ENCODE measurements around the gene ASTN2. TPM values are rescaled to one million over a fixed set of nuclear protein-coding genes. Genes with fewer than 3 reads are reported as not detected.

The ASTN2 gene
- polyA plus RNA-seq, 2 donors: 0.26 to 0.35 TPM

- no peak overlapping the region for H3K4me3 ChIP-seq (ENCODE audit: low read depth in 1 of 2, low read length in 2 of 2)
- no peaks in the 10 kb centered on the region for H3K36me3 ChIP-seq (ENCODE audit: control insufficient read depth in 2 of 2, insufficient read depth in 2 of 2, low read length in 1 of 2)
- H3K4me1 ChIP-seq (ENCODE audit: control insufficient read depth in 2 of 2, insufficient read depth in 2 of 2, low read length in 1 of 2): no peaks in the 10 kb centered on the region
- H3K9me3 ChIP-seq (ENCODE audit: control insufficient read depth in 2 of 2, insufficient read depth in 1 of 2, low read depth in 1 of 2, low read length in 1 of 2): no peaks in the 10 kb centered on the region
- H3K27me3 ChIP-seq (ENCODE audit: control insufficient read depth in 1 of 2, insufficient read depth in 2 of 2, low read length in 2 of 2): no peaks in the 10 kb centered on the region
- WGBS, 2 donors: 80 to 90% methylated on average over 3 of the region's 3 CpGs
- H3K27ac ChIP-seq (ENCODE audit: low read depth in 2 of 2, low read length in 1 of 2): no peak overlapping the region
Observed at GRCh38 chr9:116712781-116713180, 702.1 kb downstream of the ASTN2 start.

GRCh38 chr9:116706310-116707290, 708.3 kb downstream of the ASTN2 start:
- Histone ChIP-seq H3K36me3 (ENCODE audit: control insufficient read depth in 2 of 2, insufficient read depth in 2 of 2, low read length in 1 of 2) (no peaks in the 10 kb centered on the region), H3K27ac (ENCODE audit: low read depth in 2 of 2, low read length in 1 of 2) (no peak overlapping the region), H3K4me3 (ENCODE audit: low read depth in 1 of 2, low read length in 2 of 2) (no peak overlapping the region), H3K9me3 (ENCODE audit: control insufficient read depth in 2 of 2, insufficient read depth in 1 of 2, low read depth in 1 of 2, low read length in 1 of 2) (no peaks in the 10 kb centered on the region), H3K27me3 (ENCODE audit: control insufficient read depth in 1 of 2, insufficient read depth in 2 of 2, low read length in 2 of 2) (no peaks in the 10 kb centered on the region), H3K4me1 (ENCODE audit: control insufficient read depth in 2 of 2, insufficient read depth in 2 of 2, low read length in 1 of 2) (no peaks in the 10 kb centered on the region)
- 92 to 93% methylated on average over 8 of the region's 8 CpGs for WGBS, 2 donors

- WGBS, 2 donors: 71 to 80% methylated on average over 1 of the region's 1 CpG
Observed at GRCh38 chr9:116705531-116705930, 709.3 kb downstream of the ASTN2 start.

DNA sequence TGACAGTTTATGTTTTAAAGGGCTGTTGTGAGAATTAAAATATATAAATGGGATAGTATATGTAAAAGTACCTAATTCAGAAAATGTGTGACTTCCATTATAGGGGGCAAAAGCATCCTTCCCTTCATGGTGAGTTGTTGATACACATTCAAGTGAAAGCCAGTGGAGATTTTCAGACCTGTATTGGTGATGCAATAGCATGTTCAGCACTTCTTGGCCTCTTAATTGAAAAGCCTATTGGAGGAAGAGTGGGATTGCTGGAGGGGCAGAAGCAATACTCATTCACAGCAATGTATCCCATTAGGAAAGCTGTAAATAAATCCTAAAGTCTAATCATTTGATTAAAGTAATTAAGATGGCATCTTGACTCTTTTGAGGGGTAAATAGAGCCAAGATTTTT, 710.4 kb downstream of the ASTN2 start:
- no peaks in the 10 kb centered on the region for H3K9me3 ChIP-seq (ENCODE audit: control insufficient read depth in 2 of 2, insufficient read depth in 1 of 2, low read depth in 1 of 2, low read length in 1 of 2)
- H3K36me3 ChIP-seq (ENCODE audit: control insufficient read depth in 2 of 2, insufficient read depth in 2 of 2, low read length in 1 of 2): peaks cover 0 to 3% of the 10 kb centered on the region in 2 donors
- H3K4me1 ChIP-seq (ENCODE audit: control insufficient read depth in 2 of 2, insufficient read depth in 2 of 2, low read length in 1 of 2): peaks cover 0 to 3% of the 10 kb centered on the region in 2 donors
- H3K27me3 ChIP-seq (ENCODE audit: control insufficient read depth in 1 of 2, insufficient read depth in 2 of 2, low read length in 2 of 2): no peaks in the 10 kb centered on the region
- no peak overlapping the region for H3K27ac ChIP-seq (ENCODE audit: low read depth in 2 of 2, low read length in 1 of 2)
- H3K4me3 ChIP-seq (ENCODE audit: low read depth in 1 of 2, low read length in 2 of 2): no peak overlapping the region

More at GRCh38 chr9:116705531-116705930, 709.3 kb downstream of the ASTN2 start:
- Histone ChIP-seq H3K27me3 (ENCODE audit: control insufficient read depth in 1 of 2, insufficient read depth in 2 of 2, low read length in 2 of 2) (no peaks in the 10 kb centered on the region), H3K36me3 (ENCODE audit: control insufficient read depth in 2 of 2, insufficient read depth in 2 of 2, low read length in 1 of 2) (no peaks in the 10 kb centered on the region), H3K4me1 (ENCODE audit: control insufficient read depth in 2 of 2, insufficient read depth in 2 of 2, low read length in 1 of 2) (peaks cover 0 to 3% of the 10 kb centered on the region in 2 donors), H3K27ac (ENCODE audit: low read depth in 2 of 2, low read length in 1 of 2) (no peak overlapping the region), H3K9me3 (ENCODE audit: control insufficient read depth in 2 of 2, insufficient read depth in 1 of 2, low read depth in 1 of 2, low read length in 1 of 2) (no peaks in the 10 kb centered on the region), H3K4me3 (ENCODE audit: low read depth in 1 of 2, low read length in 2 of 2) (no peak overlapping the region)

GRCh38 chr9:116703634-116704033, 711.2 kb downstream of the ASTN2 start:
- no peak overlapping the region for H3K27ac ChIP-seq (ENCODE audit: low read depth in 2 of 2, low read length in 1 of 2)
- H3K4me3 ChIP-seq (ENCODE audit: low read depth in 1 of 2, low read length in 2 of 2): no peak overlapping the region
- H3K36me3 ChIP-seq (ENCODE audit: control insufficient read depth in 2 of 2, insufficient read depth in 2 of 2, low read length in 1 of 2): peaks cover 7 to 11% of the 10 kb centered on the region in 2 donors
- H3K4me1 ChIP-seq (ENCODE audit: control insufficient read depth in 2 of 2, insufficient read depth in 2 of 2, low read length in 1 of 2): peaks cover 0 to 3% of the 10 kb centered on the region in 2 donors
- no peaks in the 10 kb centered on the region for H3K9me3 ChIP-seq (ENCODE audit: control insufficient read depth in 2 of 2, insufficient read depth in 1 of 2, low read depth in 1 of 2, low read length in 1 of 2)
- no peaks in the 10 kb centered on the region for H3K27me3 ChIP-seq (ENCODE audit: control insufficient read depth in 1 of 2, insufficient read depth in 2 of 2, low read length in 2 of 2)
- WGBS, 2 donors: 96 to 97% methylated on average over 1 of the region's 3 CpGs

- Histone ChIP-seq H3K4me1 (ENCODE audit: control insufficient read depth in 2 of 2, insufficient read depth in 2 of 2, low read length in 1 of 2) (peaks cover 0 to 3% of the 10 kb centered on the region in 2 donors), H3K9me3 (ENCODE audit: control insufficient read depth in 2 of 2, insufficient read depth in 1 of 2, low read depth in 1 of 2, low read length in 1 of 2) (no peaks in the 10 kb centered on the region), H3K4me3 (ENCODE audit: low read depth in 1 of 2, low read length in 2 of 2) (no peak overlapping the region), H3K27ac (ENCODE audit: low read depth in 2 of 2, low read length in 1 of 2) (no peak overlapping the region), H3K36me3 (ENCODE audit: control insufficient read depth in 2 of 2, insufficient read depth in 2 of 2, low read length in 1 of 2) (peaks cover 19 to 23% of the 10 kb centered on the region in 2 donors), H3K27me3 (ENCODE audit: control insufficient read depth in 1 of 2, insufficient read depth in 2 of 2, low read length in 2 of 2) (no peaks in the 10 kb centered on the region)
- 58 to 77% methylated on average over 2 of the region's 2 CpGs for WGBS, 2 donors
Observed at GRCh38 chr9:116701940-116702642, 712.8 kb downstream of the ASTN2 start.

GRCh38 chr9:116700882-116701865, 713.7 kb downstream of the ASTN2 start:
- Histone ChIP-seq H3K36me3 (ENCODE audit: control insufficient read depth in 2 of 2, insufficient read depth in 2 of 2, low read length in 1 of 2) (peaks cover 19 to 23% of the 10 kb centered on the region in 2 donors), H3K4me3 (ENCODE audit: low read depth in 1 of 2, low read length in 2 of 2) (no peak overlapping the region), H3K27ac (ENCODE audit: low read depth in 2 of 2, low read length in 1 of 2) (no peak overlapping the region), H3K27me3 (ENCODE audit: control insufficient read depth in 1 of 2, insufficient read depth in 2 of 2, low read length in 2 of 2) (no peaks in the 10 kb centered on the region), H3K9me3 (ENCODE audit: control insufficient read depth in 2 of 2, insufficient read depth in 1 of 2, low read depth in 1 of 2, low read length in 1 of 2) (no peaks in the 10 kb centered on the region), H3K4me1 (ENCODE audit: control insufficient read depth in 2 of 2, insufficient read depth in 2 of 2, low read length in 1 of 2) (peaks cover 0 to 3% of the 10 kb centered on the region in 2 donors)
- 44 to 66% methylated on average over 2 of the region's 2 CpGs for WGBS, 2 donors

DNA sequence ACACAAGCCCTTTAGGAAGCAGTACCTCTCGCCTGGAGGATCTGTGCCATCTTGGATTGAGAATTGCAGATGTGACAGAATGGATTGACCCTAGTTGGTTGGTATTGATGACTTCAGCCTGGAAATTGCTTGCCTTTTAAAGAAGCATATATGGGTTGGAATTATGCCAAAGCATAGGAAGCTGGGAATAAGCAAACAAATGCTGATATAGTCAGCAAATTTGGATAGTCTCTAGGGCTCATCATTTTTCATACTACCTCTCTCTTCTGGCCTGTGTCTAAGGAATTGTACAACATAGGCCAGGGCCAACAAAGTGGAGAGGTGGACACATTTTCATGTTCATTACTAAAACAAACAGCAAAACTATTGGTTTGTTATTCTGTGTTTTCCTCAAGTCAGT, 714.6 kb downstream of the ASTN2 start:
- 94 to 99% methylated on average over 1 of the region's 1 CpG for WGBS, 2 donors
- Histone ChIP-seq H3K36me3 (ENCODE audit: control insufficient read depth in 2 of 2, insufficient read depth in 2 of 2, low read length in 1 of 2) (peaks cover 19 to 23% of the 10 kb centered on the region in 2 donors), H3K4me1 (ENCODE audit: control insufficient read depth in 2 of 2, insufficient read depth in 2 of 2, low read length in 1 of 2) (peaks cover 0 to 3% of the 10 kb centered on the region in 2 donors), H3K4me3 (ENCODE audit: low read depth in 1 of 2, low read length in 2 of 2) (no peak overlapping the region), H3K27me3 (ENCODE audit: control insufficient read depth in 1 of 2, insufficient read depth in 2 of 2, low read length in 2 of 2) (no peaks in the 10 kb centered on the region), H3K27ac (ENCODE audit: low read depth in 2 of 2, low read length in 1 of 2) (no peak overlapping the region), H3K9me3 (ENCODE audit: control insufficient read depth in 2 of 2, insufficient read depth in 1 of 2, low read depth in 1 of 2, low read length in 1 of 2) (no peaks in the 10 kb centered on the region)

GRCh38 chr9:116697887-116698286, 717.0 kb downstream of the ASTN2 start:
- Histone ChIP-seq H3K9me3 (ENCODE audit: control insufficient read depth in 2 of 2, insufficient read depth in 1 of 2, low read depth in 1 of 2, low read length in 1 of 2) (no peaks in the 10 kb centered on the region), H3K4me3 (ENCODE audit: low read depth in 1 of 2, low read length in 2 of 2) (no peak overlapping the region), H3K27ac (ENCODE audit: low read depth in 2 of 2, low read length in 1 of 2) (no peak overlapping the region), H3K4me1 (ENCODE audit: control insufficient read depth in 2 of 2, insufficient read depth in 2 of 2, low read length in 1 of 2) (peaks cover 3% of the 10 kb centered on the region in 2 donors), H3K27me3 (ENCODE audit: control insufficient read depth in 1 of 2, insufficient read depth in 2 of 2, low read length in 2 of 2) (no peaks in the 10 kb centered on the region), H3K36me3 (ENCODE audit: control insufficient read depth in 2 of 2, insufficient read depth in 2 of 2, low read length in 1 of 2) (peaks cover 19 to 23% of the 10 kb centered on the region in 2 donors)
- 97% methylated on average over 16 of the region's 16 CpGs for WGBS, 2 donors

Measured in esophagus (tissue), 2 donors.